Glutamatergic neuron (in vitro differentiated cells): ENCODE measurements around the gene BMAL2. TPM values are rescaled to one million over a fixed set of nuclear protein-coding genes. Genes with fewer than 3 reads are reported as not detected.

Experiments used
- DNase-seq: peaks from one replicate; pipeline ENCODE4 v3.0.0; 2022
- H3K27ac Mint-ChIP-seq: one replicate; pipeline ENCODE4 v1.8.0; 2020; ENCODE audit warnings: mild to moderate bottlenecking, mixed read lengths, inconsistent platforms; ENCODE audit not compliant: unreplicated experiment
- H3K27me3 Mint-ChIP-seq: one replicate; pipeline ENCODE4 v1.8.0; 2020; ENCODE audit warnings: mild to moderate bottlenecking, moderate library complexity, mixed read lengths, inconsistent platforms; ENCODE audit not compliant: unreplicated experiment
- H3K36me3 Mint-ChIP-seq: one replicate; pipeline ENCODE4 v1.8.0; 2020; ENCODE audit warnings: mild to moderate bottlenecking, mixed read lengths, inconsistent platforms; ENCODE audit not compliant: unreplicated experiment
- H3K4me1 Mint-ChIP-seq: one replicate; pipeline ENCODE4 v1.8.0; 2020; ENCODE audit warnings: mild to moderate bottlenecking, low read depth, mixed read lengths, inconsistent platforms; ENCODE audit not compliant: unreplicated experiment
- H3K4me3 Mint-ChIP-seq: one replicate; pipeline ENCODE4 v1.8.0; 2020; ENCODE audit warnings: mild to moderate bottlenecking, mixed read lengths, inconsistent platforms; ENCODE audit not compliant: unreplicated experiment
- H3K9me3 Mint-ChIP-seq: one replicate; pipeline ENCODE4 v1.8.0; 2020; ENCODE audit warnings: mild to moderate bottlenecking, moderate library complexity, mixed read lengths, inconsistent platforms; ENCODE audit not compliant: unreplicated experiment
- CTCF ChIP-seq: fragments of 200-600 bp; sonication (generic); IDR thresholded peaks from one replicate; pipeline ENCODE4 v1.5.0; 2021; ENCODE audit not compliant: partially characterized antibody, unreplicated experiment
- total RNA-seq: library from RNA; stranded (reverse); fragmentation: NEBNext Ultra II Directional; extraction: Animal tissue kit (Norgen Biotek cat#: 25700); gene quantifications from one replicate; pipeline ENCODE4 v1.2.1, GENCODE V29; 2021; ENCODE audit not compliant: unreplicated experiment

Gene BMAL2
- total RNA-seq, 1 donor from 2014 or later: 5.3 TPM

- Mint-ChIP-seq H3K36me3 (no peaks in the 10 kb centered on the region), H3K9me3 (peaks cover 5% of the 10 kb centered on the region), H3K4me3 (peak overlapping the region; percentile 81), H3K27ac (peak overlapping the region; percentile 66), H3K4me1 (peaks cover 4% of the 10 kb centered on the region), H3K27me3 (peaks cover 15% of the 10 kb centered on the region)
- no peak for TF ChIP-seq CTCF
- DNase-seq: no peak
Observed at GRCh38 chr12:27332407-27332713, 276 bp upstream of the BMAL2 start.

- H3K27me3 Mint-ChIP-seq: peaks cover 15% of the 10 kb centered on the region
- peak overlapping the region; percentile 93 for H3K4me3 Mint-ChIP-seq
- peaks cover 5% of the 10 kb centered on the region for H3K9me3 Mint-ChIP-seq
- no peaks in the 10 kb centered on the region for H3K36me3 Mint-ChIP-seq
- TF ChIP-seq CTCF: no peak
- DNase-seq: peak; percentile 40
- H3K4me1 Mint-ChIP-seq: peaks cover 5% of the 10 kb centered on the region
- no peak overlapping the region for H3K27ac Mint-ChIP-seq
Observed at GRCh38 chr12:27333403-27334009, 870 bp downstream of the BMAL2 start.

DNA sequence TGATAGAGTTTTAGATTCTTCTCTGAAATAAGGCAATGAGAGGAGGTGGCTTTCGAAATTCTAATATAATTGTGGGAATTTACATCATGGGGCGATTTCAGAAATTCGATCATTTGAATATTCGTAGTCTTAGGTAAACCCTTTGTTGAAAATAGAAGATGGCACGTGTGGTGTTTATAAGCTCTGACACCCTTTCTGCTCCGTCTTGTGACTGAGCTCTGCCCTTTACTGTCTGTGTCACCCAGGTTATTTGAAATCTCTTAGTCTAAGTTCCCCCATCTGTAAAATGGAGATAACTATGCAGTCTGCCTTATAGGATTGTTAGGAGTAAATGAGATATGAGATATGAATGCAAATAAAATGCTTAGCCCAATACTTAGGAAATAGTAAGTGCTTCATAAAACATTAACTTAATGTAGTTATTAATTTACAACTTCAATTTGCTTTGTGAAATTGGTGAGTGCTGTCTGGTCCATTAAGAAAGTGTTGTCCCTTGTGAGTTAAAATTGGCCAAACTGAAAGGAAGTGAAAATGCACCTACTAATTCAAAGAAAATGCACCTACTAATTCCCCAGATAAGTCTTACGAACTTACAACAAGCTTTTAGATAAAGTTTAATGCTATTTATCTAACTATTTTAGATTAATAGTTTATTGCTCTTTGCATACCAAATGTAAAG, 1.5 kb downstream of the BMAL2 start:
- H3K4me1 Mint-ChIP-seq: peaks cover 5% of the 10 kb centered on the region
- H3K27me3 Mint-ChIP-seq: peaks cover 15% of the 10 kb centered on the region
- H3K36me3 Mint-ChIP-seq: no peaks in the 10 kb centered on the region
- peak overlapping the region; percentile 93 for H3K4me3 Mint-ChIP-seq
- H3K27ac Mint-ChIP-seq: no peak overlapping the region
- TF ChIP-seq CTCF: no peak
- no peak for DNase-seq
- peaks cover 5% of the 10 kb centered on the region for H3K9me3 Mint-ChIP-seq

DNA sequence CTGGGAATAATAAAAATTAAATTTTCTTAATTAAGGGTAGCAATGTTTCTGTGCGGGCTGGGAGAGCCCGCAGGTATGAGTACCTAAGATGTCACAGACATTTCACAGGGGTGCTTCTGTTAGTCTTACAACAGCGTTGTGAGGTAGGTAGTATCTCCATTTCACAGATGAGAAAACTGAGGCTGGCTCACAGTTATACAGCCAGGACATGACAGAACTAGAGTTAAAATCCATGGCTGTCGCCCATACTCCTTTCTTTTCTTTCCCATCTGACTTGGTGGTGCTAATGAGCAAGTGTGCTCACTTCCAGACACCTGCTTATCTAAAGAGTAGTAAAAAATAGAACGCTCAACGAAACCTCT, 2.1 kb downstream of the BMAL2 start:
- no peak overlapping the region for H3K27ac Mint-ChIP-seq

More for the DNA sequence above, 2.1 kb downstream of the BMAL2 start:
- no peak for TF ChIP-seq CTCF
- DNase-seq: no peak
- Mint-ChIP-seq H3K4me1 (peaks cover 5% of the 10 kb centered on the region), H3K9me3 (peaks cover 5% of the 10 kb centered on the region), H3K4me3 (no peak overlapping the region), H3K27me3 (peaks cover 15% of the 10 kb centered on the region), H3K36me3 (no peaks in the 10 kb centered on the region)
